Heart right ventricle (tissue), 16 donors: ENCODE results near the gene MICA. TPM values are rescaled to one million over a fixed set of nuclear protein-coding genes. Genes with fewer than 3 reads are reported as not detected.
A peak's percentile ranks its signal among the peaks of the same experiment; 100 is the strongest.
"Not testable (repeated sequence)": the region's sequence is repeated elsewhere in the genome, so short reads cannot be mapped to it uniquely, and the experiment has no call there.

Experiments
- ATAC-seq, 8 donors: fragments of 200-7000 bp; cut with Tn5 transposase; one replicate each; pipeline ENCODE4 v1.9.1; 2020; ENCODE audit warnings: mild to moderate bottlenecking in 8 of 8, moderate library complexity in 8 of 8, moderate number of reproducible peaks in 1 of 8
- DNase-seq, 2 donors: peaks; one replicate each; pipeline ENCODE4 v3.0.0-alpha.2; 2020
- H3K27ac ChIP-seq, 10 donors: fragments of 200-600 bp; sonication (generic) in 2 of 10; one replicate each; pipeline versions ENCODE4 v1.5.0 to v1.8.0; 2020 to 2022; ENCODE audit warnings: mild to moderate bottlenecking in 3 of 10
- H3K27me3 ChIP-seq, 7 donors: fragments of 200-600 bp; one replicate each; pipeline ENCODE4 v1.8.0; 2021 to 2022; ENCODE audit warnings: mild to moderate bottlenecking in 2 of 7
- H3K36me3 ChIP-seq, 9 donors: fragments of 200-600 bp; sonication (generic) in 1 of 9; one replicate each; pipeline versions ENCODE4 v1.5.0 to v1.8.0; 2020 to 2022; ENCODE audit warnings: mild to moderate bottlenecking in 2 of 9
- H3K4me1 ChIP-seq, 9 donors: fragments of 200-600 bp; sonication (generic) in 1 of 9; one replicate each; pipeline versions ENCODE4 v1.5.0 to v1.8.0; 2020 to 2022; ENCODE audit warnings: mild to moderate bottlenecking in 4 of 9
- H3K4me3 ChIP-seq, 10 donors: fragments of 200-600 bp; sonication (generic) in 2 of 10; one replicate each; pipeline versions ENCODE4 v1.5.0 to v1.8.0; 2020 to 2022; ENCODE audit warnings: mild to moderate bottlenecking in 7 of 10, moderate library complexity in 2 of 10
- H3K9me3 ChIP-seq, 11 donors: fragments of 200-600 bp in 10 of 11; sonication (generic) in 2 of 11; one replicate each; pipeline versions ENCODE4 v1.5.0 to v1.8.0; 2013 to 2022; ENCODE audit warnings: mild to moderate bottlenecking in 2 of 11, control low read depth in 1 of 11, moderate library complexity in 1 of 11
- WGBS, 2 donors: extraction: QIAGEN DNeasy Blood & Tissue Kit; methylation state at CpG; one replicate each; pipeline ENCODE4 v1.1.7; 2013; ENCODE audit warnings: inconsistent platforms in 1 of 2; 5-methylcytosine and 5-hydroxymethylcytosine counted together
- intact Hi-C, 10 donors: fragments of 100-400 bp; cut with DNase I; formaldehyde crosslinking; loops; one replicate each; pipeline versions ENCODE4 v1.11.1 to v1.14.2; 2022
- polyA plus RNA-seq, 2 donors: library from polyadenylated mRNA; stranded (reverse); fragments of 200-250 nt; gene quantifications; one replicate each; pipeline ENCODE4 v1.2.3, GENCODE V29; 2013
- total RNA-seq, 10 donors: library from RNA; stranded (reverse); fragmentation: NEBNext Ultra II Directional in 3 of 10; extraction: Animal tissue kit (Norgen Biotek cat#: 25700) in 3 of 10; gene quantifications; one replicate each; pipeline versions ENCODE4 v1.2.1 to v1.2.4, GENCODE V29; 2021 to 2023
- TF ChIP-seq, protein P1 (sequence below), 9 donors: fragments of 200-600 bp; sonication (generic) in 2 of 9; IDR thresholded peaks; one replicate each; pipeline versions ENCODE4 v1.5.0 to v1.8.0; 2021 to 2022; ENCODE audit warnings: antibody characterized with exemption in 9 of 9, mild to moderate bottlenecking in 5 of 9, moderate library complexity in 1 of 9
- donor health status: Arrhythmogenic right ventricular cardiomyopathy.
- donor health status: ischemic (EF 13 %, LVEDD 7.1; RV severe dilation, severe dysfunction).
- donor health status: healthy with polysubstance abuse.
- donor health status: DM: no; HTN: yes; CAD: no.
- donor health status: DM: no; HTN: no; CAD: no.
- donor health status: ischemic (EF 25% LVEDD 6.9; RV normal size, moderate dysfunction).
- donor health status: ischemic (EF 25% LVEDD 5.7; RV mildly dilated, moderate dysfunction).
- donor health status: healthy.
- donor health status: DM: yes; HTN: yes; CAD: no.
- donor health status: Ischemic cardiomyopathy.
- donor health status: ischemic (EF 35%, LVEDD 5.7; RV mildly dilated, moderate dysfunction).
- donor health status: nonischemic (EF 11% LVEDD 7.7; RV severe dilation, severe dysfunction).
- donor health status: DM: yes; HTN: yes; CAD: no.
- donor health status: PGD.
- donor health status: ischemic (EF 29% LVEDD 5.4; RV normal size, mild dysfunction).
- donor health status: nonischemic (EF 23%, LVEDD 6.1; RV moderate dilation, normal function).

MICA gene
- total and polyA plus RNA-seq, 12 donors, result 3.2 to 36.0 (median 9.1) TPM

DNA sequence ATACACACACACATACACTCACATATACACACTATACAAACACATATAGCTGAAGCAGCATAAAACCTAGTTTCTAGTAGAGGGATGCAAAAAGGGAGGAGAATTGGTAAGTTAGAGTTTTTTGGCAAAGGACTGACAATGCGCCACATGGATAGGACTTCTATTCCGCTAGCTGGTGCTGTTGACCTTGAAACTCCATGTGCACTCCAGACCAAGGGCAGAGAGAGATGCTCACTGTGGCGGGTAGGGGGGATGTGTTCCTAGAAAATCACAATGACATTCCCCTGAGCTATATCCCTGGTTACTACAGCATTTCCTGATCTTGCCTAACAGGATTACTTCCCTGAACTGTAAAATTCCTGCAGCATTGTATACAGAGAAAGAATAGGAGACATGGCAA, 19.2 kb downstream of the MICA start:
- peak in 1 of 8 donors; percentile 39 for ATAC-seq
- no peak for DNase-seq
- H3K4me3 ChIP-seq, result no peak overlapping the region
- no peaks in the 10 kb centered on the region for H3K27me3 ChIP-seq
- TF ChIP-seq, protein P1, sequence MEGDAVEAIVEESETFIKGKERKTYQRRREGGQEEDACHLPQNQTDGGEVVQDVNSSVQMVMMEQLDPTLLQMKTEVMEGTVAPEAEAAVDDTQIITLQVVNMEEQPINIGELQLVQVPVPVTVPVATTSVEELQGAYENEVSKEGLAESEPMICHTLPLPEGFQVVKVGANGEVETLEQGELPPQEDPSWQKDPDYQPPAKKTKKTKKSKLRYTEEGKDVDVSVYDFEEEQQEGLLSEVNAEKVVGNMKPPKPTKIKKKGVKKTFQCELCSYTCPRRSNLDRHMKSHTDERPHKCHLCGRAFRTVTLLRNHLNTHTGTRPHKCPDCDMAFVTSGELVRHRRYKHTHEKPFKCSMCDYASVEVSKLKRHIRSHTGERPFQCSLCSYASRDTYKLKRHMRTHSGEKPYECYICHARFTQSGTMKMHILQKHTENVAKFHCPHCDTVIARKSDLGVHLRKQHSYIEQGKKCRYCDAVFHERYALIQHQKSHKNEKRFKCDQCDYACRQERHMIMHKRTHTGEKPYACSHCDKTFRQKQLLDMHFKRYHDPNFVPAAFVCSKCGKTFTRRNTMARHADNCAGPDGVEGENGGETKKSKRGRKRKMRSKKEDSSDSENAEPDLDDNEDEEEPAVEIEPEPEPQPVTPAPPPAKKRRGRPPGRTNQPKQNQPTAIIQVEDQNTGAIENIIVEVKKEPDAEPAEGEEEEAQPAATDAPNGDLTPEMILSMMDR (IDR thresholded peaks at IDR 0.05), result no peak
- H3K27ac ChIP-seq, result no peak overlapping the region
- intact Hi-C loops, result no loop called here
- WGBS, 2 donors, result 71 to 87% methylated on average over 3 of the region's 3 CpGs
- peaks cover 0 to 7% (median 0%) of the 10 kb centered on the region in 11 donors for H3K9me3 ChIP-seq
- H3K4me1 ChIP-seq, result no peaks in the 10 kb centered on the region
- peaks cover 0 to 4% (median 0%) of the 10 kb centered on the region in 9 donors for H3K36me3 ChIP-seq

DNA sequence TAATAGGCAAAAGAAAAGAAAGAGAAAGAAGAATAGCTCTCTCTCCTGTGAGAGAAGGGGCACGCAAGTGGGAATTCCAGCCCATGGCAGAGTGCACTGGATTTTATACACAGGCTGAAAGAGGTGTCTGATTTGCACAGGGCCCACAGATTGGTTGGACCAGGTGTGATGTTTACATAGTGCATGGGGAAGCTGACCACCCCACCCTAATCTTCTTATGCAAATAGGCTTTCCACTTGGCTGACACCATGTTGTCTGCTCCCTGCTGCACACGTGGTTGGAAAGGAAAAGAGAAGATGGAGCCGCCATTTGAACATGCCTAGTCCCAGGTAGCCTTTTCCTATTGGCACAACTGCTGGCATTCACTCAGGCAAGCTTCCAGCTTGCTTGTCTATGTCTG, 20.2 kb downstream of the MICA start:
- ATAC-seq, result no peak
- H3K27ac ChIP-seq, result no peak overlapping the region

DNA sequence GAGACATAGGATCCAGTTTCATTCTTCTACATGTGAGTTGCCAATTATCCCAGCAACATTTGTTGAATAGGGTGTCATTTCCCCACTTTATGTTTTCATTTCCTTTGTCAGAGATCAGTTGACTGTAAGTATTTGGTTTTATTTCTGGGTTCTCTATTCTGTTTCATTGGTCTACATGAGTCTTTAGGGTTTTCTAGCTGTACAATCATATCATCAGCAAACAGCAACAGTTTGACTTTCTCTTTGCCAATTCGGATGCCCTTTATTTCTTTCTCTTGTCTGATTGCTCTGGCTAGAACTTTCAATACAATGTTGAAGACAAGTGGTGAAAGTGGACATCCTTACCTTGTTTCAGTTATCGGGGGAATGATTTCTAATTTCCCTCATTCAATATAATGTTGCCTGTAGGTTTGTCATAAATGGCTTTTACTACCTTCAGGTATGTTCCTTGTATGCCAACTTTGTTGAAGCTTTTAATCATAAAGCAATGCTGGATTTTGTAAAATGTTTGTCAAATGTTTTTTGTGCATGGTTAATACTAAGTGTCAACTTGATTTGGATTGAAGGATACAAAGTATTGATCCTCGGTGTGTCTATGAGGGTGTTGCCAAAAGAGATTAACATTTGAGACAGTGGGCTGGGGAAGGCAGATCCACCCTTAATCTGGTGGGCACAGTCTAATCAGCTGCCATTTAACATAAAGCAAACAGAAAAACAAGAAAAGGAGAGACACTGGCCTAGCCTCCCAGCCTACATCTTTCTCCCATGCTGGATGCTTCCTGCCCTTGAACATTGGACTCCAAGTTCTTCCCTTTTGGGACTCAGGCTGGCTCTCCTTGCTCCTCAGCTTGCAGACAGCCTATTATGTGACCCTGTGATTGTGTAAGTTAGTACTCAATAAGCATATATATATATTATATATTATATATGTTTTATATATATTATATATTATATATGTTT, 23.3 kb downstream of the MICA start:
- no peaks in the 10 kb centered on the region for H3K4me1 ChIP-seq
- H3K27me3 ChIP-seq, result no peaks in the 10 kb centered on the region
- intact Hi-C loops, result no loop called here
- H3K27ac ChIP-seq, result no peak overlapping the region
- DNase-seq (no peak), ATAC-seq (no peak)
- TF ChIP-seq, protein P1 (IDR thresholded peaks at IDR 0.05), result no peak
- no peak overlapping the region for H3K4me3 ChIP-seq
- H3K36me3 ChIP-seq, result no peaks in the 10 kb centered on the region
- WGBS, 2 donors, result 80 to 93% methylated on average over 3 of the region's 3 CpGs
- H3K9me3 ChIP-seq, result peaks cover 0 to 4% (median 0%) of the 10 kb centered on the region in 11 donors

More for the DNA sequence above, 20.2 kb downstream of the MICA start:
- Histone ChIP-seq H3K27me3 (no peaks in the 10 kb centered on the region), H3K4me3 (no peak overlapping the region), H3K9me3 (no peaks in the 10 kb centered on the region), H3K4me1 (no peaks in the 10 kb centered on the region), H3K36me3 (no peaks in the 10 kb centered on the region)
- whole genome bisulfite sequencing, 2 donors, result 57 to 64% methylated on average over 3 of the region's 3 CpGs
- DNase-seq, result no peak
- TF ChIP-seq, protein P1 (IDR thresholded peaks at IDR 0.05), result no peak
- intact Hi-C loops, result no loop called here

DNA sequence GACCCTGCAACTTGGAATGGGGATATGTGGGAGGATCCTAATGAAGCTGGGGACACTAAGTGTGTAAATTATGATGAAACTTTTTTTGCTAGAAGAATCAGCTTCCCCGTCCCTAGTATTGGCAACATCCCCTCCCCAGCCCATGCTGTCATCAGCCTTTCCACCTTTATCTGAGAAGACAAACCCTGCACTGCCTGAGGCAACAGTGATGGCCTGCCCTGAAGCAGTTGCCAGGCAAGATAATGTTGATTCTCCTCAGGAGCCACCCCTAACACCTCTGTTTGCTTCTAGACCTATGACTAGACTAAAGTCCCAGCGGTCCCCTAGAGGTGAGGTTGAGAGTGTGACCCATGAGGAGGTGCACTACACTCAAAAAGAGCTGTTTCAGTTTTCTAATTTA, 27.1 kb downstream of the MICA start:
- DNase-seq, result no peak

DNA sequence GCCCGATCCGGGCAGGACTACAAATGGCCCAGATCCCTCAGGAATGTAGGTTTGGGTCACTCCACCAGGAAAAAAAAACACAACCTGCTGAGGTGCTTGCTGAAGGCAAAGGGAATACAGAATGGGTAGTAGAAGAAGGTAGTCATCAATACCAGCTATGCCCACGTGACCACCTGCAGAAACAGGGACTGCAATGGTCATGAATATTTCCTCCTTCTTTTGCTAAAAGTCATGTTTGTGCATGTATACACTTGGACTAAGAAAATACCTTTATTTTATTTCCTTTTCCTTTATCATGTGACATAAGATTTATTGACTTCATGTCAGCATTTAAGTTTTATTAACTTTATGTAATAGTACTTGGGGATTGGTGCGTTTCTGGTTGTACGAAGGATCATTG, 31.7 kb downstream of the MICA start:
- ATAC-seq, intact Hi-C loops, H3K36me3 ChIP-seq, H3K4me1 ChIP-seq, H3K27me3 ChIP-seq, H3K27ac ChIP-seq, DNase-seq, H3K4me3 ChIP-seq: not testable (repeated sequence)
- 76 to 89% methylated on average over 5 of the region's 5 CpGs for WGBS, 2 donors
- H3K9me3 ChIP-seq, result peaks cover 0 to 20% (median 0%) of the 10 kb centered on the region in 11 donors

More for the DNA sequence above, 27.1 kb downstream of the MICA start:
- no peaks in the 10 kb centered on the region for H3K36me3 ChIP-seq
- no peak overlapping the region for H3K4me3 ChIP-seq
- TF ChIP-seq, protein P1 (IDR thresholded peaks at IDR 0.05), result no peak
- H3K9me3 ChIP-seq, result peaks cover 0 to 4% (median 0%) of the 10 kb centered on the region in 11 donors
- H3K27ac ChIP-seq, result no peak overlapping the region
- WGBS, 2 donors, result 55 to 69% methylated on average over 2 of the region's 2 CpGs
- H3K27me3 ChIP-seq, result no peaks in the 10 kb centered on the region
- ATAC-seq, result no peak
- intact Hi-C loops, result no loop called here
- no peaks in the 10 kb centered on the region for H3K4me1 ChIP-seq
